Kidney (tissue), 14 donors: ENCODE measurements around the gene JAKMIP1. TPM values are rescaled to one million over a fixed set of nuclear protein-coding genes. Genes with fewer than 3 reads are reported as not detected.
A peak's percentile ranks its signal among the peaks of the same experiment; 100 is the strongest.

Experiments used
- DNase-seq, 5 donors: peaks; one replicate each; pipeline ENCODE4 v3.0.0-alpha.2; 2013 to 2020
- FAIRE-seq: peaks from 2 replicates; lab custom pipeline; 2012; peaks lifted over from hg19 to GRCh38; lab: Jason Lieb, UNC
- H3K27ac ChIP-seq, 2 donors: one replicate each; pipeline ENCODE4 v1.7.0; 2013; ENCODE audit warnings: low read depth in 2 of 2, low read length in 2 of 2, inconsistent platforms in 1 of 2
- H3K27me3 ChIP-seq: one replicate; pipeline ENCODE4 v1.7.1; 2013; ENCODE audit warnings: low read length, inconsistent platforms; ENCODE audit not compliant: control insufficient read depth, insufficient read depth
- H3K36me3 ChIP-seq, 3 donors: one replicate each; pipeline versions ENCODE4 v1.7.0 to v1.7.1; 2013; ENCODE audit warnings: low read length in 3 of 3, control low read depth in 1 of 3, inconsistent platforms in 1 of 3; ENCODE audit not compliant: insufficient read depth in 3 of 3, control insufficient read depth in 2 of 3
- H3K4me1 ChIP-seq, 3 donors: one replicate each; pipeline versions ENCODE4 v1.7.0 to v1.7.1; 2013; ENCODE audit warnings: low read length in 3 of 3, inconsistent platforms in 1 of 3, low read depth in 1 of 3; ENCODE audit not compliant: control insufficient read depth in 2 of 3, insufficient read depth in 2 of 3
- H3K4me3 ChIP-seq, 3 donors: one replicate each; pipeline versions ENCODE4 v1.7.0 to v1.8.1; 2013; ENCODE audit warnings: low read length in 3 of 3, control low read depth in 1 of 3, inconsistent platforms in 1 of 3
- H3K9ac ChIP-seq, 3 donors: one replicate each; pipeline versions ENCODE4 v1.7.0 to v1.7.1; 2013; ENCODE audit warnings: low read length in 3 of 3, control low read depth in 1 of 3, inconsistent platforms in 1 of 3
- H3K9me3 ChIP-seq, 3 donors: one replicate each; pipeline versions ENCODE4 v1.7.0 to v1.7.1; 2013; ENCODE audit warnings: low read length in 3 of 3, control low read depth in 1 of 3, inconsistent platforms in 1 of 3; ENCODE audit not compliant: control insufficient read depth in 2 of 3, insufficient read depth in 1 of 3
- intact Hi-C: fragments of 100-400 bp; cut with DNase I; formaldehyde crosslinking; loops from one replicate; pipeline ENCODE4 v1.11.1; 2022
- polyA plus RNA-seq: library from polyadenylated mRNA; stranded (reverse); fragments of 350-450 nt; fragmentation: Illumina TruSeq; extraction: RNeasy Lipid Tissue Mini Kit (QIAGEN cat#74804); gene quantifications from one replicate; pipeline ENCODE4 v1.2.3, GENCODE V29; 2014; ENCODE audit warnings: low read depth, low replicate concordance; ENCODE audit not compliant: insufficient read depth
- total RNA-seq: library from RNA; stranded (reverse); fragmentation: NEBNext Ultra II Directional; extraction: Animal tissue kit (Norgen Biotek cat#: 25700); gene quantifications from one replicate; pipeline ENCODE4 v1.2.1, GENCODE V29; 2021
- TF ChIP-seq, protein P1 (sequence below): IDR thresholded peaks from 3 replicates; pipeline ENCODE4 v1.5.1; 2012; ENCODE audit warnings: mild to moderate bottlenecking, moderate library complexity, borderline replicate concordance; ENCODE audit not compliant: insufficient read depth; ENCODE audit errors: extremely low read depth
- donor health status: control.
- donor health status: control.
- donor health status: control.
- donor health status: control.
- donor health status: control.
- donor health status: DM: yes; HTN: yes; CAD: no.
- donor health status: Normal renal cell carcinoma (clear cell type).

JAKMIP1 gene
- total and polyA plus RNA-seq, 2 donors from 2014 or later, result 0.69 TPM; not detected in 1

DNA sequence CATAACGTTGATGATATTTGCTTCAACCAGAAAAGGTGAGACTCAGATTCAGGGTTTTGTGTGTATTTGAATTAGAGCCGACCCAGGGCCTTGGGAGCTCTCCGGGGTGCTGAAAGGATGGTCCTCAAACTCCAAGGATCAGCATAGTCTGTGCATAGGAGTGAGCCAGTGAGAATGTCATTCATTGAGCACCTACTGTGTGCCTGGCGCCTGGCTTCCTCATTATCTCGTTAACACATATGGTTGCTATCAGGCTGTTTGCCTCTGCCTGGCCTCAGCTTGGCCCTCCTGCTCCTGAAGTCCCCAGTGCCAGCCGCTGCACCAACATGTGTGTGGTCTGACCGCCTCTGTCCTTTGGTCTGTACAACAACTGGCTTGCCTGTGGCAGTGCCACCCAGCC is 25.1 kb upstream of the JAKMIP1 start:
- Histone ChIP-seq H3K27me3 (peaks cover 12% of the 10 kb centered on the region), H3K9ac (no peak overlapping the region), H3K27ac (no peak overlapping the region), H3K4me3 (no peak overlapping the region), H3K36me3 (no peaks in the 10 kb centered on the region), H3K4me1 (no peaks in the 10 kb centered on the region), H3K9me3 (peaks cover 0 to 5% (median 0%) of the 10 kb centered on the region in 3 donors)
- intact Hi-C loops, result no loop called here
- DNase-seq, result peak in 3 of 5 donors; percentile 67 to 80 (median 79)
- TF ChIP-seq, protein P1, sequence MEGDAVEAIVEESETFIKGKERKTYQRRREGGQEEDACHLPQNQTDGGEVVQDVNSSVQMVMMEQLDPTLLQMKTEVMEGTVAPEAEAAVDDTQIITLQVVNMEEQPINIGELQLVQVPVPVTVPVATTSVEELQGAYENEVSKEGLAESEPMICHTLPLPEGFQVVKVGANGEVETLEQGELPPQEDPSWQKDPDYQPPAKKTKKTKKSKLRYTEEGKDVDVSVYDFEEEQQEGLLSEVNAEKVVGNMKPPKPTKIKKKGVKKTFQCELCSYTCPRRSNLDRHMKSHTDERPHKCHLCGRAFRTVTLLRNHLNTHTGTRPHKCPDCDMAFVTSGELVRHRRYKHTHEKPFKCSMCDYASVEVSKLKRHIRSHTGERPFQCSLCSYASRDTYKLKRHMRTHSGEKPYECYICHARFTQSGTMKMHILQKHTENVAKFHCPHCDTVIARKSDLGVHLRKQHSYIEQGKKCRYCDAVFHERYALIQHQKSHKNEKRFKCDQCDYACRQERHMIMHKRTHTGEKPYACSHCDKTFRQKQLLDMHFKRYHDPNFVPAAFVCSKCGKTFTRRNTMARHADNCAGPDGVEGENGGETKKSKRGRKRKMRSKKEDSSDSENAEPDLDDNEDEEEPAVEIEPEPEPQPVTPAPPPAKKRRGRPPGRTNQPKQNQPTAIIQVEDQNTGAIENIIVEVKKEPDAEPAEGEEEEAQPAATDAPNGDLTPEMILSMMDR, result no peak
- FAIRE-seq, result no peak

DNA sequence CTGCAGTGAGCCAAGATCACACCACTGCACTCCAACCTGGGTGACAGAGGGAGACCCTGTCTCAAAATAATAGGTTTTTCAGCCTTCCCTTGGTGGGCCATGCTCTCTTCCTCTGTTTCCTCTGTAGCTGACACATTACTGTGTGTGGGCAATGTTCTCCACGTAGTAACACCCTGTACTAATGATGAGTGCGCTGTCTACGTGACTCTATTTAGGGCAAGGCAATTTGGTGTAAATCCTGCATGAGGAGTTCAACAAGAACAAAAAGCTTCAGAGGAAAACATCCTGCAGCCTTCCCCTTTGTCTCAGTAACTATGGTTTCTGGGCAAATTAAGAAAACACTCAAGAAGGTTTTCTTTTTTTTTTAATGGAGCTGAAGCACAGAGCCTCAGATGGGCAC is 24.4 kb upstream of the JAKMIP1 start:
- no peaks in the 10 kb centered on the region for H3K36me3 ChIP-seq
- no peaks in the 10 kb centered on the region for H3K4me1 ChIP-seq
- H3K27ac ChIP-seq, result no peak overlapping the region
- no peak overlapping the region for H3K4me3 ChIP-seq
- H3K27me3 ChIP-seq, result peaks cover 12% of the 10 kb centered on the region
- FAIRE-seq, result no peak
- DNase-seq, result no peak
- intact Hi-C loops, result no loop called here
- no peak overlapping the region for H3K9ac ChIP-seq
- peaks cover 0 to 5% (median 0%) of the 10 kb centered on the region in 3 donors for H3K9me3 ChIP-seq
- TF ChIP-seq, protein P1, result no peak

DNA sequence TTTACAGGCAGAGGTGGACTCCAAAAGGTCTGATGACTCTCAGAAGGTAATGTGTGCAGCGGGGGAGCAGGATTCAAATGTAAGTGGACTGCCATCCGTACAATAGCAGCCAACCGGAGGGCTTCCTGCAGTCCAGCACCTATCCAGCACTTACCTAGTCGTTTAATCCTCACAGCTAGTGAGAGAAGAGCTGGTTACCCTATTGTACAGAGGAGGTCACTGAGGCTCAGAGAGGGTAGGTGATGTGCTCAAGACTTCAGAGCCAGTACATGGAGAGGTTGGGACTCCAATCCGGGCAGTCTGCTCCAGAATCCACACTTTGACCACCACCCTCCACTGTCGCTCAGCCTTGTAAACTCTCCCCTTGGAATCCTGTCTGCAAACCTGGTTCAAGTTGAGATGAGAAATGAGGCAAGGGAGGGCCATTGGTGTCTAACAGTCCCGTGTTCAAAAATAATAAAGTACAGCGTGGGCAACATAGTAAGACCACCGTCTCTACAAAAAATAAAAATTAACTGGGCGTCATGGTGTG is 22.5 kb upstream of the JAKMIP1 start:
- Histone ChIP-seq H3K4me1 (no peaks in the 10 kb centered on the region), H3K9ac (no peak overlapping the region), H3K27me3 (peaks cover 12% of the 10 kb centered on the region), H3K36me3 (no peaks in the 10 kb centered on the region), H3K4me3 (no peak overlapping the region), H3K9me3 (peaks cover 0 to 5% (median 0%) of the 10 kb centered on the region in 3 donors), H3K27ac (no peak overlapping the region)
- TF ChIP-seq, protein P1, result no peak
- intact Hi-C loops, result no loop called here
- no peak for FAIRE-seq
- no peak for DNase-seq
